OCI-M1 (cell line): ENCODE measurements around the gene KRTAP5-3.
"Not testable (repeated sequence)": the region's sequence is repeated elsewhere in the genome, so short reads cannot be mapped to it uniquely, and the experiment has no call there.

Experiments
- DNase-seq: peaks from one replicate; lab custom pipeline; 2025; lab: John Stamatoyannopoulos, UW

Gene KRTAP5-3, protein sequence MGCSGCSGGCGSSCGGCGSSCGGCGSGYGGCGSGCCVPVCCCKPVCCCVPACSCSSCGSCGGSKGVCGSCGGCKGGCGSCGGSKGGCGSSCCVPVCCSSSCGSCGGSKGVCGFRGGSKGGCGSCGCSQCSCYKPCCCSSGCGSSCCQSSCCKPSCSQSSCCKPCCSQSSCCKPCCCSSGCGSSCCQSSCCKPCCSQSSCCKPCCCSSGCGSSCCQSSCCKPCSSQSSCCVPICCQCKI

DNA sequence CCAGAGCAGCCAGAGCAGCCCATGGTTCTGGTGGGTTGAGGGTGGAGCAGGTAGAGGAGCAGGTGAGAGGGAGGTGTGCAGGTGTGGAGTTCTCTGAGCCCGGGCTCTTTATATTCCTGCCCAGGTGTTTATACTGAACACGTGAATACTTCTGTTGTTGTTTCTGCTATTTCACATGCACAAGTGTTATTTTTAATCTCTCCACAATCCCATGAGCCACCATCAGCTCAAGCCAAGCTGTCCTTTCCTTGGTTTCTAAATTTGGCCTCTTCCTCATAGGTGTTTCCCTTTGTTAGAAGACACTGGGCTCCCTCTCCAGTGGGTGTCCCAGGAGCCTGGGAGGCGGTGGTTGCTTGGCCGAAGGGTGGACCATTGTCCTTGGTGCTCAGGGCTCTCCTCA lies at the start of gene KRTAP5-3:
Gene KRTAP5-3 (minus strand): TSS at position 101 of the 400 bp plus-strand sequence. CDS start 78 bp downstream, at position 23.
- DNase-seq: no peak

DNA sequence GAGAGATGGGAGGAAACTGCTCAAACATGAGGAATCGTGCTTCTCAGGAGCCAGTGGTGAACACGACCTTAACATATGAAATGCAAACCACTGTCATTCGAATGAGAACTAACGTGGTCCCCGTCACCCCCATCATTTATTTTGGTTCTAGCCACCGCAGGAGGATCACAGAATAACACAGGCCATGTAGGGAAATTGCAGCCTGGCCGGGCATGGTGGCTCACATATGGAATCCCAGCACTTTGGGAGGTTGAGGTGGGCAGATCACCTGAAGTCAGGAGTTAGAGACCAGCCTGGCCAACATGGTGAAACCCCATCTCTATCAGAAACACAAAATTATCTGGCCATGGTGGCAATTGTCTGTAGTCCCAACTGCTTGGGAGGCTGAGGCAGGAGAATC lies 48.4 kb upstream of the KRTAP5-3 start:
- no peak for DNase-seq

DNA sequence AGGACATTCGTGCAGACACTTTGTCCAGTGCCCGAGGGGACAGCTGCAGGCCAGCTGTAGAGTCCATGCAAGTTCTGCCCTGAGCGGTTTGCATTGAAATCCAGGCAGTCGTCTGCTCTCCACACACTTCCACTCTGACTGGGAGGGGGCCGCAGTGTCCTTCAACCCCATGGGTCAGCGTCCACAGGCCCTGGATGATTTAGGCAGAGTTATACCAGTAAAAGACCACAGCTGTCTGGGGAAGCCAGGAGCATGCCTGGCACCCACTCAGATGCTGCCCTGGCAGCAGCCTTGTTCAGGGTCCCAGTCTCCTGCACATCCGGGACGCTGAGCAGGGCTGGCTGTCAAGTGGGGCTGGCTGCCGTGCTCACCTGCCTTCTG lies 47.8 kb upstream of the KRTAP5-3 start:
- no peak for DNase-seq

DNA sequence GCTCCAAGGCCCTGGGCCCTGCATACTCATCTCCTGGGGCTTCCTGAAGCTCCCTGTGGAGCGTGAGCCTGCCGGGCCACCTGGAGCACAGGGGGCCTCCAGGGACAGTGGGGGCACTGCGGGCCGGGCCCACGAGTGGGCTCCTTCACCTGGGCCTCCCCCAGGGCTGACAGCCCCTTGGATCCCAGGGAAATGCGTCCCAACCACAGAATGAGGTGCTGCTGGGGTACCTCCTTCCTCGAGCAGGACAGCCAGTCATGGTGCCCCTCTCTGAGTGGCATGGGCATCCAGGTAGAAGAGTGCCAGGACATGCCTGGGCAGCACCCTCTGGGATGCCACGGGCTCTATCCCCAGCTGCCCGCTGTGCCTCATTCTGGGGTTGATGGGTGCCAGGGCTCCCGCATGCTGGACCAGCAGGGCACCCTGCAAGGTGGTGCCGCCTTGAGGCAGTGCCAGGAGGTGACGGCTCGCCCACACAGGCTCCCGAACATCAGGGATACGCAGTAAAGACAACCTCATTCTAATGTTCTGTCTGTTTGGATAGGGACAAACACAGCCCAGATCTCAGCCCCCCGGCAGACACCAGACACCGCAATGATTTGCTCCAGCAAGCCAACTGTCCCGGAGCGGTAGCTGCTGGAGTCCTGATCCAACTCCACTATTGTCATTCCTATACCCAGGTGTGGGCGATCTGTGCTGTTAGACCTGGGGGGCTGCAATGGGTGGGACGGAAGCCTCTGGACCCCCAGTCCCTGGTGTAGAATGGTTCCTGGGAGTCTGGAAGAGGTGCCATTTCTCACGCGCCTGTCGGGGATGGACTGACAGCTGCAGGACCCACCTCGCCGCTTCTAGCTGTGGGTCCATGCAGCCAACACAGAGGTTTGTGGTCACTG lies 47.2 kb upstream of the KRTAP5-3 start:
- no peak for DNase-seq

DNA sequence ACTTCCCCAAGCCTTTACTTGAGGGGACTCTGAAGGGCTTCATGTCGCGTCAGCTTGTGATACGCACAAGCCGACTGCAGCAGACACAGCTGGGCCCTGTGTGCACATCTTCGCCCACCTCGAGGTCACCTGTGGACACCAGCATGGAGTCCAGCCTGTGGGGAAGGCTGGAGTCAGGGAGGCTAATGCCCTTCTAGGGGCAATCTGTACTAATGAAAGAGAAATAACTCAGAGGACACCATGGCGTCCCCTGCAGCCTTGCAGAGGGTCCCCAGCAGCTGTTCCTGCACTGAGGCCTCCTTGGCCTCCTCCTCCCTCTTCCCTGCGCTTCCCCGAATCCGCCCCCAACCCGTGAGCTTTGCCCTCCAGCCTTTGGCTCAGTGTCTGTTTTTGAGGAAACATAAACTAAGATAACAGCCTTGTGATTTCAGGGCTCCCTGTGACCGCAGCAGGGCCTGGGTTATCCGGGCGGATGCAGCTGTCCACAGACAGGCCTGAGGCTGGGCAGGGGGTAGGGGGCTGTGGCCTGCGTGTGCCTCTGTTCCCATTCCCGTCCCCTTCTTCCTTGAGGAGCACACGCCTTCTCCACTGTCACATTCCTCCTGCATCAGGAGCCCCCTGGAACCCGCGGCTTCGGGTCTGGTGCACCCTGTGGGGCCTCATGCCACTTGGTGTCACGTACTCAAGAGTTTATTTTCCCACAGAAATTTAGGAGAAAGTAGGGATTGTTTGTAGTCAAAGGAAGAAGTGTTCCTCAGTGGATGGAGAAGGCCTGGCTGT lies 46.3 kb upstream of the KRTAP5-3 start:
- DNase-seq: peak; percentile 64

DNA sequence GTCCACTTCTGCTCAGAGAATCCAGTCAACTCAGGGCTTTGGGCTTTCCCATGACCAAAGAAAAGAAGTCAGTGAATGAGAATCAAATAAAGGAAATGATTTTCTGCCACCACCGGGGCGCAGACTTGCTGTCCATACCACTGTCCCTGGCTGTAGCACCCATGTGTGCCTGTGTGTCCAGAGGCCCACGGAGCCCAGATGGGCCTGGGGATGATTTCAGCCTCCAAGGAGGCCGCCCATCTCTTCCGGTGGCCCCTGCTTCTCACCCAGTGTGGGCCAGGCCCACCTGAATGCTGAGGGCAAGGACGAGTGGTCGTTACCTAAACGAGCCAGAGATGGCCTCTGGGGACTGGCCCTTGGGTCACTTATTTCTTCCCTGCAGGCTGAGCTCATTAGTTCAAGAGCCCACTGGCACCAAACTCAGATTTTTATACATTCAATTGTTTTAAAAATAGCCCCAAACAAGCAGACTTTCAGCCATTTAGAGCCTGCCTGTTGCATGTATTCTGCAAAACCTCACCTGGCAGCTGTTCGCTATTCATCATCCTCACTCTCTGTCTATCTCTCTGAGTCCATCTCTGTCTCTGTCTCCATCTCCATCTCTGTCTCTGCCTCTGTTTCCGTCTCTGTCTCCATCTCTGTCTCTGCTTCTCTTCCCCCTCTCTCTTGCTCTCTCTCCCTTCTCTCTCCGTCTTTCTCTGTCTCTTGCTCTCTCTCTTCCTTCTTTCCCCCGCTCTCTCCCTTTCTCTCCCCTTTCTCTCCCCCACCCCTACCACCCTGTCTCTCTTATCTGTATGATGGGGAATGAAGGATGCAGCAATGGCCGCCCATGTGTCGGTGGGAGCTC lies 45.5 kb upstream of the KRTAP5-3 start:
- no peak for DNase-seq

DNA sequence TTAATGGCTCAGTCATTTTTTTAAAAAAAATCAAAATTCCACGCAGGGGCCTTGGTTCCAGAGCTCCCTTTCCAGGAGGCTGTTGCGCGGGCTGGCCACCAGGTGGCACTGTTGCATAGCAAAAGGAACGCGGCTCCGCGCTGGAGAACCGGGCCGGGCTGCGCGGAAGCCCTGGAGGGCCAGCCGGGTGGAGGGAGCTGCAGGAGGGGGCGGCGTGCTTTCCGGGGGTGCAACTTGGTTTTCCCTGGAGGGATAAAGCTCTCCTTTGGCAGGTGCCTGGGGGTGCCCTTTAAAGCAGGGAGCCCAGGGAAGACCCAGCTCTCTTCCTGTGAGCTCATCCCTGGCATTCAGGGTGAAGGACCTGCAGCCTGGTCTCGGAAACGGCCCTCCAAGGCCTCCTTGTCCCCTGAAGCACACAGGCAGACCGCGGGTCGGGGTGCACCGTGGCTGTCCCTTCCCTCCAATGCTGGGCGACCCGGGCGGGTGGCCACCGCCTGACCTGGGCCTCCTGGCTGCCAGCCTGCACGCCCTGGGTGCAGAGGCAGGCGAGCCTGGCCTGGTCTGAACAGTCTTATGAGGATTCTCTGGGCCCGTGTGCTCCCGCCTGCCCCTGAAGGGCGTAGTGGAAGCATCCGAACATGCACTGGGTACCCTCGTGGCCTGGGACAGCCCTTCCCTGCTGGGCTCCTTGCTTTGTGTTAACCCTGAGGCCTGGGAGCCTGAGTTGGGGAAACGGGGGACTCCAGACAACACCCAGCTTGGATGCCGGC lies 44.7 kb upstream of the KRTAP5-3 start:
- DNase-seq: peak; percentile 75

DNA sequence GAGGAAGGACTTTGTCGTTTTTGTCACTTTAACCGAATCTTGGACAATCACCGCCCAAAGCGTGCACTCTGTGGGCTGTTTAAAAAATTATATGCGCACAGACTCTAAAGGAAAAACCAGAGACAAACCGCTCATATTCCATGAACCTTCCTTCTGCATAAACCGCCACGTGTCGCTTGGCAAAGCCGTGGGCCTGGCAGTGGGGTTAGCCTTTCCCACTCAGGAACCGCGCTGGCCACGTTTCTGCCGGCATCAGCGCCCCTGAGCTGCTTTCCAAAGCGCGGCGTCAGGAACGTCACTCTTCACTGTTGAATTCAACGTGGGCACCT lies 44.1 kb upstream of the KRTAP5-3 start:
- no peak for DNase-seq

DNA sequence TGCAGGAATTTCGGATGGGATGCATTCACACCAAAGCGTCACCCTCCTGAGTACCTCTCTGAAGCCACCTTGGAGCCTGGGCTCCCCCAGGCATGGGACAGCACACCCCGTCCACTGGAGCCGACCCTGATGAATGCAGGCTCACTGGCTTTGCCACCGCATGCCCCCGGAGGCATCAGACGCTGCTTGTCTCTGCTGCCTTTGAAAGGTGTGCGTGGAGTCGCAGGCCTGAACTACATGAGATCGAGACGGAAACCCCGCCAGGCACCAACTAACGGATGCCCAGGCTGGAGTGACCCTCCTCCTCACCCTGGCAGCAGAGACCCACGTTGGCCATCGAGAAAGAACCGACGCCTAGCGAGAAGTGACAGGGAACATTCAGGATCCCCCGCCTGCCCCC lies 43.8 kb upstream of the KRTAP5-3 start:
- no peak for DNase-seq

DNA sequence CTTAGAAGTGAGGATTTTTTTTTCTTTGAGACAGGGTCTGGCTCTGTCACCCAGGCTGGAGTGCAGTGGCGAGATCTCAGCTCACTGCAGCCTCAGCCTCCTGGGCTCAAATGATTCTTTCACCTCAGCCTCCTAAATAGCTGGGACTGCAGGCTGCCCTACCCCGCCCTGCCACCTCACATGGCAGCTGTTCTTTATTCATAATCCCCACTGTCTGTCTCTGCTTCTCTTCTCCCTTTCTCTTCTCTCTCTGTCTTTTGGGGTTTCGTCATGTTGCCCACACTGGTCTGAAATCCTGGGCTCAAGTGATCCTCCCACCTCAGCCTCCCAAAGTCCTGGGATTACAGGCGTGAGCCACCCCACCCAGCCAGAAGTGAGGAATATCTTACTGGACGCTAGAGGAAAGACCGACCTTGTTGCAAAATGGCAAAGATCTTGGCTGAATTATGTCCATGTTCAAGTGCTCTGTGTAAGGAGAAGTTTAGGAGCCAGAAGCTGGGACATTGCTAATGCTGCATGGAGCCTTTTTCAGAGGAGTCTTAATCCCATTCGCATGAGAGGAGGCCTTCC lies 43.2 kb upstream of the KRTAP5-3 start:
- DNase-seq: no peak

DNA sequence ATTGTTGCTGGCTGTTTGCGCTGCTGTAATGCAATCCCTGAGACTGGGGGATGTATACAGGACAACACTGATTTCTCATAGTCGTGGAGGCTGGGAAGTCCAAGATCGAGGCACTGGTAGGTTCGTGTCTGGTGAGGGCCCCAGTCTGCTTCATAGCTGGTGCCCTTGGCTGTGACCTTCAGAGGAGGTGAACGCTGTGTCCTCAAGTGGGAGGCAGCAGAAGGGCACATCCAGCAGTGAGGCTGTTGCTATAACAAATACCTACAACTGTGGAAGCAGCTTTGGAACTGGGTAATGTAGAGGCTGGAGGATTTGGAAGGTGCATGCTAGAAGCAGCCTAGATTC lies 42.6 kb upstream of the KRTAP5-3 start:
- DNase-seq: no peak

DNA sequence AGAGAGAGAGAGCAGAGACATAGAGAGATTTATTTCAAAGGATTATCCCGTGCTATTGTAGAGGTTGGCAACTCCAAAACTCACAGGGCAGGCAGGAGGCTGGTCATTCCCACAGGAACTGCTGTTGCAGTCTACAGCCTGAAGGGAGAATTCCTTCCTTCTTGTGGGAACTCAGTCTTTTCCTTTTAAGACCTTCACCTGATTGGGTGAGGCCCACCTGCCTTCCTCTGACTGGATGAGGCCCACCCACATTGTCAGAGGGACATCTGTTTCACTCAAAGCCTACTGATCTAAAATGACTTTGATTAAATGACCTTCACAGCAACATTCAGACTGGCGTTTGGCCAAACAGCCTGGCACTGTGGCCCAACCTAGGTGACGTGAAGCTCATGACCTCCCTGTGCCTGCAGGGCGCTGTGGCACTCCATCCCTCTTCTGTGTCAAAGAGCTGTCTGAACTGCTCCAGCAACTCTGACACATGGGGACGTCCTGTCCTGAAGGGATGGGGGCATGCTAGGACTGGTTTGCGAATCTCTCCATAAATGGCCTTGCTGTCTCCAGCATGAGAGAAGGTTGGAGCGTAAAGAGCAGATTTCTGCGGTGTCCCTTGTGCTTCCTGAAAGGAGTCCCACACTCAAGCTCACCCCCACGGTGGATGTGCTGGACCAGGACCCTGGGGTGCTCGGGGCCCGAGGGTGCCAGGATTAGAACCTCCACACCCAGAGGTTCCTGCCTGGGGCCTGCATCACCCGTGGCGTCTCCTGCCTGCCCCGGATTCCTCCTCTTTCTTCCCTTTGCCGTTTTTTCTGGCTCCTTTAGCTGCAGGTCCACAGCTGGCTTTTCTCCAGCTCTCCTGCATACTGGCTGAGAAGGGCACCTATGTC lies 42.0 kb upstream of the KRTAP5-3 start:
- DNase-seq: no peak

DNA sequence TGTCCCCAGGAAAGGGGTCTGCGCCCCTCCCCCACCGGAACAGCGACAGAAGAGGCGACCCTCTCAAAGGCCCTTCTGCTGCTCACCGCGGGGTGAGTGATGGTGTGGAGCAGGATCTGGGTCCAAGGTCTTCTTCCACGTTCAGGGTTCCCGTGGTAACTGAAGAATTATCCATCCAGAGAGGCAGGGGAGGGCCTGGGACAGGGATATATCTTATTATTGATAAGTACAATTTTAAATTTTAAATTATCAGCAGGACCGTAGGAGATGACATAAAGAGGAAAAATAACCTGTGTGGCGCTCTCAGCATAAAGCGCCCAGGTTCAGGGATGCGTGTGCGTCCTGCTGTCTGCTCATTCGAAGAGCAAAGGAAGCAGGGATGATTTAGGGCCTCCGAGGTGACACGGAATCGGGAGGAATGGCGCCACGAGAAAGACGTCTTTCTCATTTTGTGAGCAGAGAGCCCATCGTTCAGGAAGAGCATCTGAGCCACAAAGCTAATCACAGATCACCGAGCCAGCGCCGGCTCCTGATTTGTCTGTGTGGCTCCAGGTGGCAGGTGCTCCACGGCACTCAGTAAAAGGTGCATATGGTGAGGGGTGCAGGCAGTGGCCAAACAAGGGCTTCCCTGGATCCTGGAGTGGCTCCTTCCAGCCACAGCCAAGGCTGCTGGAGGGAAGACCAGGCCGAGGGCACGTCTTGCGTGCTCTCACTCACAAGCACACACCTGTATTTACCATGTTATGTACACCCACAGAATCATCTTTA lies 40.6 kb upstream of the KRTAP5-3 start:
- no peak for DNase-seq

DNA sequence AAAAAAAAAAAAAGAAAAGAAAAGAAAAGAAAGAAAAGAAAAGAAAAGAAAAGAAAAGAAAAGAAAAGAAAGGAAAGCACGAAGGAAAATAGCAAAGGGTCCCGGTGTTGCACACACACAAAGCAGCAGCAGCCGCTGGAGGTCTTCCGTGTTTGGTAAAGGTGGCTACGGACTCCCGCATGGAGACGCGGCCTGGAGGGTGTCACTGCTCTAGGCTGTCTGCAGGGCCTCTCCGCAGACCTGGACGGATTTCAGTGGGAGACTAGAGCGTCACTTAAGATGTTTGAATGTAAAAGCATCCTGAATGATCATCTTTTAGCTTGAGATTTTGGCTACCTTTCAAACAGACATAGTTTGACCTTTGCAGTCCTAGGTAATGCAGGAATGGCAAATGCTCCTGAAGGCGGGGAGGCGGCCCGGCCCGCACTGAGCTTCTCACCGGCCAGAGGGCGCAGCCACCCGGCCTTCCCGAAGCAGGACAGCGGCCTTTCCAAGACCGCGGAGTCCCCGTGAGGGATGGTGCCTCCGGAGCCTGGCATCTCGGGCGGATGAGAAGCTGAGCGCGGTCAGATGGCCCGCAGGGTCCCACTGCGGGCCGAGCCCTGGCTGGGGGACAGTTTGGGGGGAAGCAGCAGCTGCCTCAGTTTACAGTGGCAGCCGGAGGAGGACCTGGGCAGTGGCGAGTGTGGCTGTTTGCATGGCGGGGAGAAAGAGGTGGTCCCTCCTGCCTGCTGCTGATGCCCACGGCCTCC lies 39.8 kb upstream of the KRTAP5-3 start:
- no peak for DNase-seq

DNA sequence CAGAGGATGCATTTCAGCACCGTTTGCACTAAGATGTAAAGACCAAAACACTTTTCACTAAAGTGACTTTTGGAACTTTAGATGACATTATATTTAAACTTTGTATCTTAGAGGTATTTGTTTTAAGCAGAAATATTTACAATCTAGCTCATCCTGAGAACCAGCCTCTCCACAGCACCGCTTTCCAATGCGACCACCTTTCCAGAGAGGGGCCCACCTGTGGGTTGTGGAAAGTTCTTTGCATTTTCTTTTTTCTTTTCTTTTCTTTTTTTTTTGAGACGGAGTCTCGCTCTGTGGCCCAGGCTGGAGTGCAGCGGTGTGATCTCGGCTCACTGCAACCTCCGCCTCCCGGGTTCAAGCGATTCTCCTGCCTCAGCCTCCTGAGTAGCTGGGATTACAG lies 38.3 kb upstream of the KRTAP5-3 start:
- not testable (repeated sequence) for DNase-seq

DNA sequence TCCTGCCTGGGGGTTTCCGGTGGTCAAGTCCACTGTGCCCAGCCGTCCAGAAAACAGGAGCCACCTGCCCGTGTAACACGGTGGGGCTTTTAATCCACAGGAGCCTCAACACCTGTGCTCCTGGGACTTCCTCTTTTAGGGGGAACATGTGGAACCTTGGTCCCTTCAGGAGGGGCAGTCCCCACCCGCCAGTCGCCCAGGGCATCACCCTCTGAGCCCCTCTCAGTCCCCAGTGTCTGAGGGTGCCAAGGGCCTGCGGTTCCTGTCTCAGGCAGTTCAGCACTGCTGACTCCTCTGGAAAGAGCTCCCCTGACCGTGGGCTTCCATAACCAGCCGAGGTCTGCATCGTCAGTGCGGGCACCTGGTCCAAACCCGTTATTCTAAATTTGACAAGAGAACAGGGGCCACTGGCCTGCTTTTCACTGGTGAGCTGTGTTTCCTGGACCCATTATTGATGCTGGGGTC lies 37.1 kb upstream of the KRTAP5-3 start:
- no peak for DNase-seq

DNA sequence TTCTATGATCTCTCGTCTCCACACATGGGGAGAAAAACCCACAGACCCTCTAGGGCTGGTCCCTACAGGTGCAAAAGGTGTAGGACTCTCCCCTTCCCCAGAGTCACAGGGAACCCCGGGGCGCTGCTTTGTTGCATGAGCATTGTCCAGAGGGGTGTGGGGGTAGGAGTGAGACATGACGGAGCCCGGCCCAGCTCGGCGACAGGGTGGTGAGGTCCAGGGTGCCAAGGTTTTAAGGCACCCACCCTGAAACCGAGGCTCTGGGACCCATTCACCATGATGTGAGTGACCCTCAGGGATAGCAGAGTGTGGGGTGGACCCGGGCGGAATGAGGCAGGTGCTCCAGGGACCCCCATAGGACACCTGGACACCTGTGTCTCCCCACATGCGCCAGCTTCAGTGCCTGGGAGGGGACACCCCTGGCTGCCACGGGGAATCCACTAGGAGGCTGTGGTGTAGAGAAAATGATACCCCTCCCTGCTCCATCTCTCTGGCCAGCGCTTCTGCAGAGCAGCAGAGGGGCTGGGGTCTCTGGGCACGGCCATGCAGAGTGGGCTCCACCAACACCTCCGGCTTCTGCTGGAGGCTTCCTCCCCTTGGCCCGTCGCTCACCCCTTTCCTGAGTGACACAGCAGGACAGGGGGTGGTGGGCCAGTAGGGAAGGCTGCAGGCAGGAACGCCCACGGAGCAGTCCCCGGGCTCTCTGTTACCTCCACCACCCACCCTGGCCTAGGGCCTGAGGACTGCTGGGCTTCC lies 36.5 kb upstream of the KRTAP5-3 start:
- DNase-seq: no peak
